DOHH2 (cell line): ENCODE data around the gene ADTRP.

Source experiments
- H3F3A ChIP-seq: fragments of 200-600 bp; sonication (generic), shearing (Covaris generic); 2 replicates; pipeline ENCODE4 v1.6.0; 2016; ENCODE audit warnings: antibody characterized with exemption, mild to moderate bottlenecking; ENCODE audit not compliant: control insufficient read depth, insufficient read depth
- H3K27ac ChIP-seq: fragments of 200-600 bp; sonication (generic); 2 replicates; pipeline ENCODE4 v1.5.1; 2014; ENCODE audit warnings: low read depth, mild to moderate bottlenecking, low read length, moderate library complexity
- H3K27me3 ChIP-seq: fragments of 200-600 bp; sonication (generic); 2 replicates; pipeline ENCODE4 v1.6.1; 2014; ENCODE audit warnings: mild to moderate bottlenecking, low read length, mixed read lengths; ENCODE audit not compliant: control insufficient read depth
- H3K36me3 ChIP-seq: fragments of 200-600 bp; sonication (generic); 2 replicates; pipeline ENCODE4 v1.6.1; 2014; ENCODE audit warnings: mild to moderate bottlenecking, low read length, moderate library complexity, mixed read lengths; ENCODE audit not compliant: control insufficient read depth
- H3K4me1 ChIP-seq: fragments of 200-600 bp; sonication (generic); 2 replicates; pipeline ENCODE4 v1.6.1; 2014; ENCODE audit warnings: mild to moderate bottlenecking, low read length, mixed read lengths; ENCODE audit not compliant: control insufficient read depth
- H3K4me2 ChIP-seq: fragments of 200-600 bp; sonication (generic); 2 replicates; pipeline ENCODE4 v1.6.0; 2014; ENCODE audit warnings: mild to moderate bottlenecking, low read length, moderate library complexity
- H3K4me3 ChIP-seq: fragments of 200-600 bp; sonication (generic); 2 replicates; pipeline ENCODE4 v1.5.1; 2014; ENCODE audit warnings: mild to moderate bottlenecking, low read length, mixed read lengths
- H3K79me2 ChIP-seq: fragments of 200-600 bp; sonication (generic); 2 replicates; pipeline ENCODE4 v1.6.1; 2014; ENCODE audit warnings: mild to moderate bottlenecking, low read length, mixed read lengths; ENCODE audit not compliant: control insufficient read depth
- H3K9me2 ChIP-seq: fragments of 200-600 bp; sonication (generic); replicated peaks from 2 replicates; pipeline ENCODE4 v1.6.1; 2014; ENCODE audit warnings: mild to moderate bottlenecking, low read length, mixed read lengths; ENCODE audit not compliant: control insufficient read depth
- H3K9me3 ChIP-seq: fragments of 200-600 bp; sonication (generic); 2 replicates; pipeline ENCODE4 v1.6.1; 2014; ENCODE audit warnings: antibody characterized with exemption, low read length, mixed read lengths; ENCODE audit not compliant: control insufficient read depth, insufficient read depth
- H4K20me1 ChIP-seq: fragments of 200-600 bp; sonication (generic); 2 replicates; pipeline ENCODE4 v1.6.0; 2014; ENCODE audit warnings: low read depth, mild to moderate bottlenecking, antibody characterized with exemption, low read length, moderate library complexity; ENCODE audit not compliant: control insufficient read depth, insufficient read depth
- EZH2phosphoT487 ChIP-seq: fragments of 200-600 bp; sonication (generic); IDR thresholded peaks from 2 replicates; pipeline ENCODE4 v1.6.1; 2017; ENCODE audit warnings: borderline replicate concordance, mild to moderate bottlenecking, antibody characterized with exemption, low read length, moderate library complexity, mixed read lengths
- TF ChIP-seq, protein P1 (sequence below): fragments of 200-600 bp; sonication (generic); IDR thresholded peaks from one replicate; pipeline ENCODE4 v1.5.1; 2014; ENCODE audit warnings: antibody characterized with exemption, mild to moderate bottlenecking, low read depth, low read length; ENCODE audit not compliant: poor library complexity, severe bottlenecking

ADTRP gene

DNA sequence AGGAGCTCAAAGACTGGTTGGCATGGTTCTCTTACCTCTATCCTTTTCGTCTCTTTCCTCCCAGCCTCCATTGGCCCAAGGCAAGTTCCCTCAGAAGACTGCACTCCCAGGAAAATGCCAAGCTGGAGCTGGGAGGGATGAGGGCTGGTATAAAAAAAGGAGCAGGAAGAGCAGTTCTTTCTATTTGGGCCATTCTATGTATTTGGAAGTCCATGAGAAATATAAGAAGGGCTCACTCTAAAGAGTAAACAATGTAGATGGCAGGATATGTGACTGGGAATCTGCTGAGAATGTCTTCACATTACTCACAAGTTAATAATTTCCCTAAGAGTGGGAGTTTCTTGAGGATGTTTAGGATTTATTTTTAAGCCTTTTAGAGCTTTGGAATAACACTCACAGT, 36.6 kb upstream of the ADTRP start:
- no peaks in the 10 kb centered on the region for H3K9me3 ChIP-seq
- H3F3A ChIP-seq: no peaks in the 10 kb centered on the region
- TF ChIP-seq, protein P1, sequence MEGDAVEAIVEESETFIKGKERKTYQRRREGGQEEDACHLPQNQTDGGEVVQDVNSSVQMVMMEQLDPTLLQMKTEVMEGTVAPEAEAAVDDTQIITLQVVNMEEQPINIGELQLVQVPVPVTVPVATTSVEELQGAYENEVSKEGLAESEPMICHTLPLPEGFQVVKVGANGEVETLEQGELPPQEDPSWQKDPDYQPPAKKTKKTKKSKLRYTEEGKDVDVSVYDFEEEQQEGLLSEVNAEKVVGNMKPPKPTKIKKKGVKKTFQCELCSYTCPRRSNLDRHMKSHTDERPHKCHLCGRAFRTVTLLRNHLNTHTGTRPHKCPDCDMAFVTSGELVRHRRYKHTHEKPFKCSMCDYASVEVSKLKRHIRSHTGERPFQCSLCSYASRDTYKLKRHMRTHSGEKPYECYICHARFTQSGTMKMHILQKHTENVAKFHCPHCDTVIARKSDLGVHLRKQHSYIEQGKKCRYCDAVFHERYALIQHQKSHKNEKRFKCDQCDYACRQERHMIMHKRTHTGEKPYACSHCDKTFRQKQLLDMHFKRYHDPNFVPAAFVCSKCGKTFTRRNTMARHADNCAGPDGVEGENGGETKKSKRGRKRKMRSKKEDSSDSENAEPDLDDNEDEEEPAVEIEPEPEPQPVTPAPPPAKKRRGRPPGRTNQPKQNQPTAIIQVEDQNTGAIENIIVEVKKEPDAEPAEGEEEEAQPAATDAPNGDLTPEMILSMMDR: no peak
- TF ChIP-seq EZH2phosphoT487: no peak
- H3K79me2 ChIP-seq: no peaks in the 10 kb centered on the region
- H3K27me3 ChIP-seq: no peaks in the 10 kb centered on the region
- no peak overlapping the region for H3K4me3 ChIP-seq
- H3K27ac ChIP-seq: no peak overlapping the region
- H3K9me2 ChIP-seq: no peaks in the 10 kb centered on the region
- no peak overlapping the region for H3K4me2 ChIP-seq
- no peaks in the 10 kb centered on the region for H3K36me3 ChIP-seq
- no peaks in the 10 kb centered on the region for H3K4me1 ChIP-seq
- no peaks in the 10 kb centered on the region for H4K20me1 ChIP-seq

DNA sequence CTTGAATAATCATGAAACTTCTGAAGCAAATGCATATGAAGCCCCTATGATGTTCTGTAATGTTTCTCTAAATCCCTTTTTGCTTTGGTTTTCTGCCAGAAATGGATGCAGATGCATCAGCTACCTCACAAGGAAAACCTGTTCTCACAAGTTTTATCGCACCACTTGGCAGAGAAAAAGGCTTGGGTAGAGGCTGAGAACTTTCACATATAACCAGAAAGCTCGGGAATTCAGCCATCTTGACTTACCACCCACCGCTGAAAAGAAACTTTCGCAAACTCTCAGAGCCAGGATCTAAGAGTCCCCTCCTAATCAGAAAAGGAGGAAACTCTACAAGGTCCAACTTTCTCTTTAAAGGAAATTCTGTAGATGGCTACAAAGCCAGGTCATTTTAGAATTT, 36.2 kb upstream of the ADTRP start:
- TF ChIP-seq EZH2phosphoT487: no peak
- TF ChIP-seq, protein P1: no peak
- no peak overlapping the region for H3K27ac ChIP-seq
- H4K20me1 ChIP-seq: no peaks in the 10 kb centered on the region
- no peaks in the 10 kb centered on the region for H3K9me2 ChIP-seq
- H3K27me3 ChIP-seq: no peaks in the 10 kb centered on the region
- H3K4me2 ChIP-seq: no peak overlapping the region
- H3K9me3 ChIP-seq: no peaks in the 10 kb centered on the region
- H3F3A ChIP-seq: no peaks in the 10 kb centered on the region
- H3K79me2 ChIP-seq: no peaks in the 10 kb centered on the region
- no peaks in the 10 kb centered on the region for H3K4me1 ChIP-seq
- no peak overlapping the region for H3K4me3 ChIP-seq
- no peaks in the 10 kb centered on the region for H3K36me3 ChIP-seq

DNA sequence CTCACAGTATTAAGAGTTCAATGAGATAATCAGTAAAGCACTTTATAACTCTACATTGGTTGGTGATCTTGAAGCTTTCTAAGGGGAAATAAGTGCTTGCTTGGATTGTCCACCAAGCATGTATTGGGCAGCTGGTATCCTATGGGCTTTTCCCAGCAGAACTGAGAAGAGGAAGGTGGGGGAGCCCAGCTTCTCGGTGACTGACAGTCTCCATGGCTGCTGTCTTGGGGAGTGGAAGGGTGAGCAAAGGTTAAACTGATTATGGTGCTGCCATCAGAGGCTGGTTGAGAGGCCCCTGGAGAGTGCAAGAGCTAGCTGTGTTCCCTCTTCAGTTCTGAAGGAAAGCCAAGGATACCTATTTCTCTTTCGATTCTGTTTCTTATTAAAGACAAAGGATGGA, 35.5 kb upstream of the ADTRP start:
- H3K4me3 ChIP-seq: no peak overlapping the region
- no peak for TF ChIP-seq EZH2phosphoT487
- TF ChIP-seq, protein P1: no peak
- H3K4me1 ChIP-seq: no peaks in the 10 kb centered on the region
- H3K36me3 ChIP-seq: no peaks in the 10 kb centered on the region
- H3K27me3 ChIP-seq: no peaks in the 10 kb centered on the region
- no peaks in the 10 kb centered on the region for H3F3A ChIP-seq
- no peak overlapping the region for H3K4me2 ChIP-seq
- H4K20me1 ChIP-seq: no peaks in the 10 kb centered on the region
- H3K79me2 ChIP-seq: no peaks in the 10 kb centered on the region
- H3K27ac ChIP-seq: no peak overlapping the region
- no peaks in the 10 kb centered on the region for H3K9me2 ChIP-seq
- no peaks in the 10 kb centered on the region for H3K9me3 ChIP-seq

DNA sequence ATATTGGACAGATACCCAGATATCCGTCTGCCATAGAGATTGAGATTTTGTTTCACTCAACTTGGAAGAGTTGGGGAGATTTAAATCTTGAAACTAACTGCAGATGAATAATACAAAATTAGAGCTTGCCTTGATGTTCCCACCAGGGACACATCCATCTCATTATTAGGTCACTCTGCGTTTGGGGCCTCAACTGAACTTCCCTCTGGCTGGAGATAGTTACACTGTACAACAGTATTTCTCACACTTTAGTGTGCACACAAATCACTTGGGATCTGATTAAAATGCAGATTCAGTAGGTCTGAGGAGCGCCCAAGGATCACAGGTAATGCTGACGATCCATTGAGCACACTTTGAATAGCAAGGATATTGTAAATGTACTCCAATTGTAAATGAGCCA, 35.0 kb upstream of the ADTRP start:
- no peak overlapping the region for H3K4me2 ChIP-seq
- H3K4me3 ChIP-seq: no peak overlapping the region
- no peak for TF ChIP-seq EZH2phosphoT487
- TF ChIP-seq, protein P1: no peak
- H3F3A ChIP-seq: no peaks in the 10 kb centered on the region
- no peaks in the 10 kb centered on the region for H4K20me1 ChIP-seq
- H3K36me3 ChIP-seq: no peaks in the 10 kb centered on the region
- no peaks in the 10 kb centered on the region for H3K4me1 ChIP-seq
- H3K9me2 ChIP-seq: no peaks in the 10 kb centered on the region
- no peaks in the 10 kb centered on the region for H3K79me2 ChIP-seq
- no peaks in the 10 kb centered on the region for H3K27me3 ChIP-seq
- no peak overlapping the region for H3K27ac ChIP-seq
- no peaks in the 10 kb centered on the region for H3K9me3 ChIP-seq
